Lower leg skin (tissue), 3 donors: Measurements from ENCODE around the gene RTCB.

Source experiments
- POLR2A ChIP-seq, 2 donors: fragments of 450-650 bp; IDR thresholded peaks; one replicate each; pipeline ENCODE4 v1.6.1; 2016 to 2017; ENCODE audit warnings: antibody characterized with exemption in 2 of 2, mild to moderate bottlenecking in 1 of 2, moderate library complexity in 1 of 2
- TF ChIP-seq, protein P1 (sequence below), 3 donors: fragments of 450-650 bp; IDR thresholded peaks; one replicate each; pipeline ENCODE4 v1.5.1; 2016; ENCODE audit warnings: antibody characterized with exemption in 3 of 3, mild to moderate bottlenecking in 3 of 3, moderate library complexity in 2 of 3

DNA sequence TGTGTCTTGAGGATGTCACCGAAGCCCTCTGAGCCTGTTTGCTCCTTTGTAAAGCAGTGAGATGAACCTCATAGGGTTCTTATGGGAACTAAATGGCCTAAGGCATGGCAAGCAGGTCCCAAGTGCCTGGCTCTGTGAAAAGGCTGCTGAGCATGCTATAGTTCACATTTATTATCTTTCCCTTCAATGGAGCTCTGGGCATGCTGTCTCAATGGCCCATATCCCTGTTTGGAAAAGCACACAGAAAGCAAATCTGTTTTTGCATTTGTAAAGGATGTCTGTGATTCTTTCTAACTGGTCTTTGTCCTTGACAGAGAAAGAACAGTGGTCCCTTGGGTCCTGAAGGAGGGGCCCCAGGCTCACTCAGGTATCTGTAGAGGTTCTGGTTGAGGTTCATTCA lies 26.4 kb downstream of the RTCB start:
- TF ChIP-seq, protein P1, sequence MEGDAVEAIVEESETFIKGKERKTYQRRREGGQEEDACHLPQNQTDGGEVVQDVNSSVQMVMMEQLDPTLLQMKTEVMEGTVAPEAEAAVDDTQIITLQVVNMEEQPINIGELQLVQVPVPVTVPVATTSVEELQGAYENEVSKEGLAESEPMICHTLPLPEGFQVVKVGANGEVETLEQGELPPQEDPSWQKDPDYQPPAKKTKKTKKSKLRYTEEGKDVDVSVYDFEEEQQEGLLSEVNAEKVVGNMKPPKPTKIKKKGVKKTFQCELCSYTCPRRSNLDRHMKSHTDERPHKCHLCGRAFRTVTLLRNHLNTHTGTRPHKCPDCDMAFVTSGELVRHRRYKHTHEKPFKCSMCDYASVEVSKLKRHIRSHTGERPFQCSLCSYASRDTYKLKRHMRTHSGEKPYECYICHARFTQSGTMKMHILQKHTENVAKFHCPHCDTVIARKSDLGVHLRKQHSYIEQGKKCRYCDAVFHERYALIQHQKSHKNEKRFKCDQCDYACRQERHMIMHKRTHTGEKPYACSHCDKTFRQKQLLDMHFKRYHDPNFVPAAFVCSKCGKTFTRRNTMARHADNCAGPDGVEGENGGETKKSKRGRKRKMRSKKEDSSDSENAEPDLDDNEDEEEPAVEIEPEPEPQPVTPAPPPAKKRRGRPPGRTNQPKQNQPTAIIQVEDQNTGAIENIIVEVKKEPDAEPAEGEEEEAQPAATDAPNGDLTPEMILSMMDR (IDR thresholded peaks at IDR 0.05), result no peak
- no peak for TF ChIP-seq POLR2A (IDR thresholded peaks at IDR 0.05)
